NB4 (cell line): ENCODE data around the gene GNAT3.

ENCODE experiments used
- DNase-seq: peaks from one replicate; pipeline ENCODE4 v3.0.0; 2010; ENCODE audit warnings: low read depth
- H3K4me3 ChIP-seq: one replicate; pipeline ENCODE4 v1.5.1; 2011; ENCODE audit warnings: mild to moderate bottlenecking, low read depth, low read length, moderate library complexity
- CTCF ChIP-seq: IDR thresholded peaks from one replicate; pipeline ENCODE4 v1.5.1; 2012; ENCODE audit warnings: low read depth, low read length
- MAX ChIP-seq: IDR thresholded peaks from 2 replicates; pipeline ENCODE4 v1.6.1; 2011; ENCODE audit warnings: low read depth, low read length
- MYC ChIP-seq: IDR thresholded peaks from 2 replicates; pipeline ENCODE4 v1.6.1; 2011; ENCODE audit warnings: low read depth, low read length
- POLR2A ChIP-seq: IDR thresholded peaks from 2 replicates; pipeline ENCODE4 v1.6.1; 2011; ENCODE audit warnings: mild to moderate bottlenecking; ENCODE audit not compliant: insufficient read length; ENCODE audit errors: extremely low read depth

Gene GNAT3

GRCh38 chr7:80449836-80450235 lies 62.0 kb downstream of the GNAT3 start:
- DNase-seq, result no peak

GRCh38 chr7:80445351-80445750 lies 66.5 kb downstream of the GNAT3 start:
- no peak overlapping the region for H3K4me3 ChIP-seq
- no peak for TF ChIP-seq MAX
- no peak for TF ChIP-seq MYC
- no peak for DNase-seq

More at GRCh38 chr7:80449836-80450235, 62.0 kb downstream of the GNAT3 start:
- H3K4me3 ChIP-seq, result no peak overlapping the region
- TF ChIP-seq CTCF (no peak), POLR2A (no peak), MYC (no peak), MAX (no peak)

- H3K4me3 ChIP-seq, result no peak overlapping the region
- no peak for DNase-seq
- no peak for TF ChIP-seq CTCF
- no peak for TF ChIP-seq MYC
- TF ChIP-seq MAX, result no peak
- no peak for TF ChIP-seq POLR2A
These were observed 67.1 kb downstream of the GNAT3 start for GRCh38 chr7:80444811-80445210.

GRCh38 chr7:80443325-80443724 lies 68.5 kb downstream of the GNAT3 start:
- no peak overlapping the region for H3K4me3 ChIP-seq
- peak; percentile 28 for DNase-seq
- TF ChIP-seq CTCF, result no peak
- no peak for TF ChIP-seq POLR2A
- TF ChIP-seq MYC, result no peak
- no peak for TF ChIP-seq MAX

GRCh38 chr7:80440883-80441282 lies 71.0 kb downstream of the GNAT3 start:
- no peak for TF ChIP-seq MAX
- no peak for TF ChIP-seq POLR2A
- no peak for TF ChIP-seq CTCF
- no peak for TF ChIP-seq MYC
- H3K4me3 ChIP-seq, result no peak overlapping the region
- no peak for DNase-seq

GRCh38 chr7:80439894-80440821 lies 71.7 kb downstream of the GNAT3 start:
- TF ChIP-seq MYC (no peak), POLR2A (no peak), CTCF (no peak), MAX (no peak)
- peak; percentile 11 for DNase-seq

More at GRCh38 chr7:80439894-80440821, 71.7 kb downstream of the GNAT3 start:
- H3K4me3 ChIP-seq, result no peak overlapping the region
